ENCODE measurements around the gene RASGEF1C. TPM values are rescaled to one million over a fixed set of nuclear protein-coding genes. Genes with fewer than 3 reads are reported as not detected.

RASGEF1C gene
- total and polyA plus RNA-seq, 2 of the 13 experiments (the other 11 are each of a cell fraction or from before 2014, with no cell fraction given) = not detected

DNA sequence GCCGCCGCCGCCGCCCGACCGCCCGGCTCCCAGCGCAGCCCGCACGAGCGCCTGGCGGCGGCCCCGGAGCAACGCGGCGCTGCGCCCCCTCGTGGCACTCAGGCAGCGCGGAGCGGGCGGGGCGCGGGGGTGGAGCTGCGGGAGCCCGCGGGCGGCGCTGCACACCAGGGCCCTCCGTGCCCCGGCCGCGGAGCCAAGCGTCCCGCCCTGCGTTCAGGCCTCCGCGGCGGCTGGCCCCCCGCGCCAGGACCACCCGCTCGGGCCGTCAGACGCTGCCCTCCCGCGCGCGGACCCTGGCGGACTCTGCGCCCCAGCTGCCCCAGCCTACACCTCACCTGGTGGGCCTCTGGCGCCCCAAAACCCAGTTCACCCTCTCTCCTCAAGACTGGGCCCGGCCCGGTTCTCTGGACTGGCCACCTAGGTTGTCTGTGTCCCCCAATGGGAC, at the start of gene RASGEF1C (continued):
- TF ChIP-seq RARG (CRISPR knock-in tag; IDR thresholded peaks at IDR 0.05; ENCODE audit: low read depth) (no peak), PTBP1 (IDR thresholded peaks at IDR 0.05; ENCODE audit: low read depth, low read length, poor library complexity, severe bottlenecking) (no peak), ZNF383 (CRISPR knock-in tag; IDR thresholded peaks at IDR 0.05; ENCODE audit: borderline replicate concordance) (no peak), SOX5 (CRISPR knock-in tag; IDR thresholded peaks at IDR 0.05; ENCODE audit: borderline replicate concordance) (no peak), ZBTB25 (CRISPR knock-in tag; IDR thresholded peaks at IDR 0.05) (no peak), ZFY (CRISPR knock-in tag; IDR thresholded peaks at IDR 0.05) (0 out of 2 replicates have a peak, but pooled peaks have one; percentile 20), TCF7L2 (IDR thresholded peaks at IDR 0.05; ENCODE audit: low read depth, low read length) (no peak), ZBTB38 (CRISPR knock-in tag; IDR thresholded peaks at IDR 0.05) (no peak), RAD21 (CRISPR knock-in tag; IDR thresholded peaks at IDR 0.05) (peak; percentile 79), MBNL3 (CRISPR knock-in tag; conservative IDR thresholded peaks at IDR 0.05) (no peak), SKI (IDR thresholded peaks at IDR 0.05; ENCODE audit: partially characterized antibody) (peak; percentile 16), NR0B2 (CRISPR knock-in tag; IDR thresholded peaks at IDR 0.05) (no peak), BCL6 (CRISPR knock-in tag; IDR thresholded peaks at IDR 0.05) (no peak), RNF2 (conservative IDR thresholded peaks at IDR 0.05; ENCODE audit: low read depth) (no peak), SNAI1 (CRISPR knock-in tag; IDR thresholded peaks at IDR 0.05; ENCODE audit: borderline replicate concordance) (no peak), KAT2B (IDR thresholded peaks at IDR 0.05; ENCODE audit: borderline replicate concordance, low read depth, low read length) (no peak), ZNF841 (CRISPR knock-in tag; IDR thresholded peaks at IDR 0.05; ENCODE audit: borderline replicate concordance) (no peak), AKAP8 (CRISPR knock-in tag; IDR thresholded peaks at IDR 0.05) (no peak), ZNF672 (CRISPR knock-in tag; IDR thresholded peaks at IDR 0.05) (no peak), SAP130 (CRISPR knock-in tag; IDR thresholded peaks at IDR 0.05; ENCODE audit: low read depth) (no peak), ZNF574 (CRISPR knock-in tag; IDR thresholded peaks at IDR 0.05) (0 out of 2 replicates have a peak, but pooled peaks have one; percentile 10), ZSCAN29 (CRISPR knock-in tag; conservative IDR thresholded peaks at IDR 0.05) (no peak)
- TF ChIP-seq, protein P1, sequence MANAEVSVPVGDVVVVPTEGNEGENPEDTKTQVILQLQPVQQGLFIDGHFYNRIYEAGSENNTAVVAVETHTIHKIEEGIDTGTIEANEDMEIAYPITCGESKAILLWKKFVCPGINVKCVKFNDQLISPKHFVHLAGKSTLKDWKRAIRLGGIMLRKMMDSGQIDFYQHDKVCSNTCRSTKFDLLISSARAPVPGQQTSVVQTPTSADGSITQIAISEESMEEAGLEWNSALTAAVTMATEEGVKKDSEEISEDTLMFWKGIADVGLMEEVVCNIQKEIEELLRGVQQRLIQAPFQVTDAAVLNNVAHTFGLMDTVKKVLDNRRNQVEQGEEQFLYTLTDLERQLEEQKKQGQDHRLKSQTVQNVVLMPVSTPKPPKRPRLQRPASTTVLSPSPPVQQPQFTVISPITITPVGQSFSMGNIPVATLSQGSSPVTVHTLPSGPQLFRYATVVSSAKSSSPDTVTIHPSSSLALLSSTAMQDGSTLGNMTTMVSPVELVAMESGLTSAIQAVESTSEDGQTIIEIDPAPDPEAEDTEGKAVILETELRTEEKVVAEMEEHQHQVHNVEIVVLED (CRISPR knock-in tag; IDR thresholded peaks at IDR 0.05; ENCODE audit: borderline replicate concordance) = no peak
- TF ChIP-seq, protein P2, sequence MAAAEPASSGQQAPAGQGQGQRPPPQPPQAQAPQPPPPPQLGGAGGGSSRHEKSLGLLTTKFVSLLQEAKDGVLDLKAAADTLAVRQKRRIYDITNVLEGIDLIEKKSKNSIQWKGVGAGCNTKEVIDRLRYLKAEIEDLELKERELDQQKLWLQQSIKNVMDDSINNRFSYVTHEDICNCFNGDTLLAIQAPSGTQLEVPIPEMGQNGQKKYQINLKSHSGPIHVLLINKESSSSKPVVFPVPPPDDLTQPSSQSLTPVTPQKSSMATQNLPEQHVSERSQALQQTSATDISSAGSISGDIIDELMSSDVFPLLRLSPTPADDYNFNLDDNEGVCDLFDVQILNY (CRISPR knock-in tag; conservative IDR thresholded peaks at IDR 0.05) = no peak
- TF ChIP-seq, protein P3, sequence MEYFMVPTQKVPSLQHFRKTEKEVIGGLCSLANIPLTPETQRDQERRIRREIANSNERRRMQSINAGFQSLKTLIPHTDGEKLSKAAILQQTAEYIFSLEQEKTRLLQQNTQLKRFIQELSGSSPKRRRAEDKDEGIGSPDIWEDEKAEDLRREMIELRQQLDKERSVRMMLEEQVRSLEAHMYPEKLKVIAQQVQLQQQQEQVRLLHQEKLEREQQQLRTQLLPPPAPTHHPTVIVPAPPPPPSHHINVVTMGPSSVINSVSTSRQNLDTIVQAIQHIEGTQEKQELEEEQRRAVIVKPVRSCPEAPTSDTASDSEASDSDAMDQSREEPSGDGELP (IDR thresholded peaks at IDR 0.05; ENCODE audit: borderline replicate concordance, low read depth) = no peak
